Measurements from ENCODE around the gene TAAR6. TPM values are rescaled to one million over a fixed set of nuclear protein-coding genes. Genes with fewer than 3 reads are reported as not detected.
A peak's percentile ranks its signal among the peaks of the same experiment; 100 is the strongest.

The TAAR6 gene
- total and polyA plus RNA-seq, 2 of the 8 experiments (the other 6 are each of a cell fraction or from before 2014, with no cell fraction given): 0.06 TPM; not detected in 1

- Histone ChIP-seq H3K36me3 (ENCODE audit: control insufficient read depth in 2 of 4, insufficient read depth in 4 of 4, low read length in 3 of 4) (no peaks in the 10 kb centered on the region), H2AFZ (ENCODE audit: low read length) (0 out of 2 replicates have a peak overlapping the region, but pooled peaks have one; percentile 8), H4K91ac (replicated peaks; ENCODE audit: insufficient read length, low read length) (no peak overlapping the region), H4K5ac (ENCODE audit: insufficient read length, low read depth, low read length) (no peak overlapping the region), H4K8ac (ENCODE audit: extremely low read depth, insufficient read depth, low read length) (no peak overlapping the region), H3K4me3 (ENCODE audit: extremely low read depth in 1 of 4, insufficient read depth in 2 of 4, low read depth in 3 of 4, low read length in 4 of 4) (no peak overlapping the region), H3K56ac (replicated peaks; ENCODE audit: insufficient read length, low read depth, low read length) (no peak overlapping the region), H2BK5ac (ENCODE audit: low read depth, low read length) (no peak overlapping the region), H3K79me2 (ENCODE audit: control insufficient read depth in 1 of 2, insufficient read depth in 2 of 2, low read length in 2 of 2) (no peaks in the 10 kb centered on the region), H3K9me3 (ENCODE audit: insufficient read depth in 2 of 2, low read depth in 1 of 2, low read length in 1 of 2) (no peaks in the 10 kb centered on the region), H3K79me1 (ENCODE audit: low read depth, low read length) (no peaks in the 10 kb centered on the region), H3K27ac (ENCODE audit: low read depth, low read length) (no peak overlapping the region), H3K4me1 (replicated peaks in 1 of 4; ENCODE audit: control insufficient read depth in 3 of 4, insufficient read depth in 4 of 4, low read length in 3 of 4) (no peaks in the 10 kb centered on the region), H3K23me2 (ENCODE audit: low read depth, low read length) (no peaks in the 10 kb centered on the region), H2BK120ac (replicated peaks; ENCODE audit: low read depth, low read length) (no peak overlapping the region), H2BK20ac (ENCODE audit: low read length) (no peak overlapping the region), H3K27me3 (replicated peaks in 1 of 4; ENCODE audit: control insufficient read depth in 3 of 4, extremely low read depth in 1 of 4, insufficient read depth in 3 of 4, low read length in 3 of 4) (no peaks in the 10 kb centered on the region), H3K4ac (replicated peaks; ENCODE audit: insufficient read length, low read depth, low read length) (no peak overlapping the region), H2BK12ac (ENCODE audit: low read depth, low read length) (no peak overlapping the region), H3K14ac (ENCODE audit: insufficient read length) (no peak overlapping the region), H2AK5ac (ENCODE audit: low read depth, low read length) (no peak overlapping the region), H3K9ac (replicated peaks in 1 of 4; ENCODE audit: extremely low read depth in 1 of 4, low read depth in 3 of 4, low read length in 3 of 4) (no peak overlapping the region), H3K18ac (ENCODE audit: extremely low read depth, low read length) (no peak overlapping the region), H2BK15ac (ENCODE audit: low read length) (no peak overlapping the region), H3K23ac (ENCODE audit: insufficient read length) (no peak overlapping the region), H3K4me2 (ENCODE audit: insufficient read depth in 1 of 2, low read depth in 2 of 2, low read length in 2 of 2) (no peak overlapping the region), H4K20me1 (replicated peaks in 1 of 2; ENCODE audit: control insufficient read depth in 1 of 2, insufficient read depth in 2 of 2, low read length in 2 of 2) (no peaks in the 10 kb centered on the region)
- no peak for FAIRE-seq
- WGBS, 2 experiments (ENCODE audit: extremely low coverage in 1 of 2, insufficient coverage in 1 of 2, insufficient read length in 1 of 2, insufficient replicate concordance in 2 of 2, low coverage in 1 of 2, low lambda C conversion rate in 2 of 2, missing lambda C conversion rate in 1 of 2): 90% methylated on average over 1 of the region's 1 CpG; no CpG with 5 or more reads in 1 of the 2 experiments
- CTCF ChIA-PET (ENCODE audit: partially characterized antibody): interaction anchor here (0.9 to 2.4 kb wide), 5 partner anchors 13 to 98 kb away, joined by 3 to 7 read pairs (median 3); no protein-coding TSS in a partner anchor
- POLR2A ChIA-PET (ENCODE audit: partially characterized antibody): no interaction called here
- no peak for DNase-seq (ENCODE audit: low read depth in 1 of 2, low spot score in 2 of 2)
- TF ChIP-seq SIX5 (IDR thresholded peaks at IDR 0.05; ENCODE audit: low read depth, low read length): no peak
- no peak for TF ChIP-seq YY1 (IDR thresholded peaks at IDR 0.05; ENCODE audit: low read depth, low read length)
- TF ChIP-seq EZH2 (IDR thresholded peaks at IDR 0.05; ENCODE audit: low read depth, low read length, severe bottlenecking): no peak
- TF ChIP-seq, protein P1, sequence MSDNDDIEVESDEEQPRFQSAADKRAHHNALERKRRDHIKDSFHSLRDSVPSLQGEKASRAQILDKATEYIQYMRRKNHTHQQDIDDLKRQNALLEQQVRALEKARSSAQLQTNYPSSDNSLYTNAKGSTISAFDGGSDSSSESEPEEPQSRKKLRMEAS (IDR thresholded peaks at IDR 0.05): no peak
- no peak for TF ChIP-seq CTBP2 (IDR thresholded peaks at IDR 0.05; ENCODE audit: borderline replicate concordance, insufficient read depth, insufficient read length, low read length)
- TF ChIP-seq RNF2 (IDR thresholded peaks at IDR 0.05; ENCODE audit: borderline replicate concordance, low read depth, low read length, missing control alignments, poor library complexity, severe bottlenecking): no peak
- TF ChIP-seq ATF2 (IDR thresholded peaks at IDR 0.05; ENCODE audit: low read length): no peak
- no peak for TF ChIP-seq KDM5A (IDR thresholded peaks at IDR 0.05; ENCODE audit: low read length)
- no peak for TF ChIP-seq SAP30 (IDR thresholded peaks at IDR 0.05; ENCODE audit: insufficient read depth, insufficient replicate concordance, low read length)
- no peak for TF ChIP-seq SRF (IDR thresholded peaks at IDR 0.05; ENCODE audit: low read depth, low read length)
- no peak for TF ChIP-seq TCF12 (IDR thresholded peaks at IDR 0.05; ENCODE audit: low read depth, low read length)
These were observed 46.6 kb downstream of the TAAR6 start for GRCh38 chr6:132616677-132617076.
